Renal cortical epithelial cell (primary cell): ENCODE results near the gene SRMS. TPM values are rescaled to one million over a fixed set of nuclear protein-coding genes. Genes with fewer than 3 reads are reported as not detected.

Experiments
- total RNA-seq: library from RNA; depleted of rRNA; stranded (reverse); fragments of >200 nt; gene quantifications from 2 replicates; pipeline ENCODE4 v1.2.3, GENCODE V29; 2014

The SRMS gene
- total RNA-seq, 1 donor from 2014 or later, result not detected

Other genes starting within 250 kb of the SRMS start
- gene CHRNA4, start 186.4 kb downstream of the SRMS start, total RNA-seq, result not detected in 2 replicates
- not detected in 2 replicates for gene KCNQ2, start 75.1 kb downstream of the SRMS start, total RNA-seq
- 4.5 and 29.3 TPM in 2 replicates for gene EEF1A2, start 48.7 kb downstream of the SRMS start, total RNA-seq
- 7.3 and 49.8 TPM in 2 replicates for gene PPDPF, start 27.0 kb downstream of the SRMS start, total RNA-seq
- gene PTK6, start 10.4 kb downstream of the SRMS start, total RNA-seq, result 0.05 and 0.17 TPM in 2 replicates
- gene FNDC11, start 6.4 kb upstream of the SRMS start, total RNA-seq, result 0.69 and 0.85 TPM in 2 replicates
- gene HELZ2, start 26.5 kb upstream of the SRMS start, total RNA-seq, result 55.4 and 67.4 TPM in 2 replicates
- 12.9 and 17.2 TPM in 2 replicates for gene GMEB2, start 79.4 kb upstream of the SRMS start, total RNA-seq
- gene STMN3, start 105.7 kb upstream of the SRMS start, total RNA-seq, result 17.9 and 30.9 TPM in 2 replicates
- gene RTEL1, start 110.6 kb upstream of the SRMS start, total RNA-seq, result 5.6 and 8.0 TPM in 2 replicates
- gene TNFRSF6B, start 148.9 kb upstream of the SRMS start, total RNA-seq, result 10.8 and 191 TPM in 2 replicates
- gene ARFRP1, start 160.2 kb upstream of the SRMS start, total RNA-seq, result 30.0 and 59.2 TPM in 2 replicates
- 25.7 and 30.6 TPM in 2 replicates for gene ZGPAT, start 160.3 kb upstream of the SRMS start, total RNA-seq
- gene LIME1, start 188.9 kb upstream of the SRMS start, total RNA-seq, result 3.5 and 4.3 TPM in 2 replicates
- 14.9 and 31.5 TPM in 2 replicates for gene SLC2A4RG, start 192.0 kb upstream of the SRMS start, total RNA-seq